Measurements from ENCODE around the gene CLDN7. TPM values are rescaled to one million over a fixed set of nuclear protein-coding genes. Genes with fewer than 3 reads are reported as not detected.

CLDN7 gene
- total RNA-seq, 1 donor from 2014 or later, result not detected

DNA sequence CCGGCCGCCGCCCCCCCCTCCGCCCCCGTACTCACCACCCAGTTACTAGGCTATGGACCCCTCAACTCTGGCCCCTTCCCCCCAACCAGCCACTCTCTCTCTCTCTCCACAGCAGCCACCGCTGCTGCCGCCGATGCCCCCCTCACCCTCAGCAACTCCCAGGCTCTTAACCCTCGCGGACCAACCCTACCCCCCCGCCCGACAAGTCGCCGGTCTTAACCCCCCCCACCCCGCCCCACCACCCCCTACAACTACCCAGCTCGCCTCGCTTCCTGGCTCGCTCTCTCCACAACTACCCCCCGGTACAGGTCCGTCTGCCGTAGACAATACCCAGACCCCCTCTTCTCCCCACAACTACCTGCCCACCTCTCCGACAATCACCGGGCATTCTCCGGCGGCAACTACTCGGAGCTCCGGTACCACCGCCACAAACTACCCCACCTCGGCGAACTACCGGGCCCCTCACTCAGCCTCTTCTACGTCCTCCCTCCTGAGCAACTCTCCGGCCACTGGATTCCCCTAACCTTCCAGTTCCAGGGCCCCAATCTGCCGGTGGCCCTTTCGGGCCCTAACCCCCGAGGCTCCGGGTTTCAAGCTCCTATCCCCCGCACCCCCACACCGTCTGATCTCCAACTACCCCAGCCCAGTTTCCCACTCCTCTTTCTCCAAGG is 23.7 kb downstream of the CLDN7 start:
- DNase-seq (ENCODE audit: low read depth), result peak; percentile 25

DNA sequence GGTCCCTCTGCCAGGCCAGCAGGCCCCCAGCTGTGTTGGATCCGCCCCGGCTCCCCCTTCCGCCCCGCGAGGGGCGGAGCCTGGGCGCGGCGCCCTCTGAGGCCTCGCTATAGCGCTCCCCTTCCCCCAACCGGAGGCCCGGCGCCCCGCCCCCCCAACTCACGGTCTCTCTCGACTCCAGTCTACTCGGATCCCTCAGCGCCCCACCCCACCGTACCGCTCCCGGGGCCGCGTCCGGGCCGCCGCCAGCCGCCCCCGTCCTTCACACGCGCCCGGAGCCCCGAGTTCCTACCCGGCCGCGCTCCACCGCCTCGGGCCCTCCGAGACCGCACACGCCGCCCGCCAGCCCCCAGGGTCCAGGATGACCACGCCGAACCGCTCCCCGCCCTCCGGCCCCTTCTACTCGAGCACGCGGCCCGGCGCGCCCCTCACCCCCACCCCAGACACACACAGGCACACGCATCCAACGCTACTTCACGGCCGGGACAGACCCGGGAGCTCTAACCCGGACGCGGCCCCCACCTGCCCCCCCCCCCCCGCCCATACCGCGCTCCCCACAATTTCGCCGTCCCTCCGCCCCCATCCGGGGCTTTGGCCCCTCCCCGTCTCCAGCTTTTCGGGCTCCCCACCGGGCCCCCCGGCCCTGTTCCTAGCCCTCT is 24.4 kb downstream of the CLDN7 start:
- peak; percentile 80 for DNase-seq (ENCODE audit: low read depth)

DNA sequence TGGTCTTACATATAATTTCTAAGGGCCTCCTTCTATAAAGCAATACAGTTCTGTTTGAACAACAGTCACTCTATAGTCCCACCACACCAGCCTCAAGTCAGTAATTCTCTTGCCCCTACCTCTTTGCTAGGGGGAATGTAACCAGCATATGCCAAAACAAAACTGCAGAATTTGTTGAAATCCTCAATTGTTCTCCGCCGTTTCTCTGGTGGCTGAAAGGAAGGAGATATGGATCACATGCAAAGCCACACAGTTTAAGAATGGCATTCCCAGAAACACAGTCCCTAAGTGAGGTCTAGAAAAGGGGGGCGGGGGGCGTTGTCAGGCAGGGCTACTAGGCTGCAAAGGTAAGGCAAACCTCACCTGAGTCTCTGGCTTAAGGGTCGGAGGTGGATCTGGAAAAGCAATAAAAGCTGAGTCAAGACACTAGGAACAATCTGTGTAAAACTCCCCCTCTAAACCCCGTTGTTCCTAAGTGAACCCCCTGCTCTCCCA is 25.0 kb downstream of the CLDN7 start:
- DNase-seq (ENCODE audit: low read depth), result no peak

GRCh38 chr17:7236808-7237207 is 25.5 kb downstream of the CLDN7 start:
- no peak for DNase-seq (ENCODE audit: low read depth)

- DNase-seq (ENCODE audit: low read depth), result no peak
Measured at GRCh38 chr17:7235693-7236665, 26.3 kb downstream of the CLDN7 start.

DNA sequence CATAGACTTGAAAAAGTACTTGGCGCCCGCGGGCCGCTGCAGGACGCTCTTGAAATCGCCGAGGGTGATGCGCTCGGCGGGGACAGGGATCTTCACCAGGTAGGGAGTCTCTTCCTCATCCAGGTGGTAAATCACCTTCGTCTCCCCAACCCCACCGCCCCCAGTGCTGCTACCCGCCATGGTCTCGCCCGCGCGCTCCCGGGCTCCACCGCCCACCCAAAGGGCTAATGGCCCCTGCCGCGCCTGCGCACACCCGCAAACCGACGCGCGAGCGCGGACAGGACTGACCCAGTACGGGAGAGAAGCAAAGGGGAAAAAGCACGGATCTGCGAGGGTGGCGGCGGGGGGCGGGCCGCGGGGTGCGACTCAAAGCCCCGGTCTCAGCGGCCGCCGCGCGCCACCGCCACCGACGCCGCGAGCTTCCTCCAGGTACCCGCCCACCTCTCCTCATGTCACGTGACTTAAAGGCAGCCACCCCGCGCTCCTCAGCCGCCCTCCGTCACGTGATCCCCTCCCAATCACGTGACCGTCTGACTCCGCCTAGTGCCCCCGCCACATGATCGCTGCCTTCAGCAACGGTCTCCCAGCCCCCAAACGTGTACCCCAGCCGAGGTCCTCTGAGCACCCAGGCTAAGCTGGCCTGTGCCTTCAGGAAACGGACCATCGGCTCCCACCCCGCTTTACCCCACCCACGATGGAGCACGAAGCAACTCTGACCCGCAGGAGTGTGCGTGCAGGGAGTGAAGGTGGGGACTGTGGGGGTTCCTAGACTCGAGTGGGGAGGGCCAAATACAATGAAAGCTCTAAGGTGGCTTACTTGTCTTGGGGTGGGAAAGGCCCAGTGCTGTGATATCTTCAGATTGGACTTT is 28.0 kb downstream of the CLDN7 start, which contains the start of gene DVL2:
Gene DVL2 (minus strand): TSS at position 435 of the 869 bp plus-strand sequence. CDS start 255 bp downstream, at position 180.
- DNase-seq (ENCODE audit: low read depth), result peak; percentile 96

- DNase-seq (ENCODE audit: low read depth), result no peak
Measured at GRCh38 chr17:7233701-7234082, 28.6 kb downstream of the CLDN7 start.

- DNase-seq (ENCODE audit: low read depth), result no peak
Measured at GRCh38 chr17:7232114-7232513, 30.2 kb downstream of the CLDN7 start.

GRCh38 chr17:7229504-7229903 is 32.8 kb downstream of the CLDN7 start:
- no peak for DNase-seq (ENCODE audit: low read depth)

DNA sequence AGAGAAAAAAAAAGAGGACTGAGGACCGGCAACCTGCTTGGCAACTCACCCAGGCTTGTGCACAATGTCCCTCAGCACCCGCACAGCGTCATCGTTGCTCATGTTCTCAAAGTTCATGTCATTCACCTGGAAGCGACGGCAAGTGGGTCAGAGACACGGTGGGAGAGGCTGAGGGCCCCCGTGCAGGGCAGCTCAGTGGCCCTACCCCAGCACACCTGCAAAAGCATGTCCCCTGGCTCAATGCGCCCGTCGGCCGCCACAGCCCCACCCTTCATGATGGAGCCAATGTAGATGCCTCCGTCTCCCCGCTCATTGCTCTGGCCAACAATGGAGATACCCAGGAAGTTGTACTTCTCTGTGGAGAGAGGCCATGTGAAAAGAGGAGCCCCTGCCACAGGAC is 33.4 kb downstream of the CLDN7 start:
- no peak for DNase-seq (ENCODE audit: low read depth)

- no peak for DNase-seq (ENCODE audit: low read depth)
Measured at GRCh38 chr17:7226721-7227710, 35.3 kb downstream of the CLDN7 start.

GRCh38 chr17:7225711-7226331 is 36.5 kb downstream of the CLDN7 start:
- DNase-seq (ENCODE audit: low read depth), result peak; percentile 76

DNA sequence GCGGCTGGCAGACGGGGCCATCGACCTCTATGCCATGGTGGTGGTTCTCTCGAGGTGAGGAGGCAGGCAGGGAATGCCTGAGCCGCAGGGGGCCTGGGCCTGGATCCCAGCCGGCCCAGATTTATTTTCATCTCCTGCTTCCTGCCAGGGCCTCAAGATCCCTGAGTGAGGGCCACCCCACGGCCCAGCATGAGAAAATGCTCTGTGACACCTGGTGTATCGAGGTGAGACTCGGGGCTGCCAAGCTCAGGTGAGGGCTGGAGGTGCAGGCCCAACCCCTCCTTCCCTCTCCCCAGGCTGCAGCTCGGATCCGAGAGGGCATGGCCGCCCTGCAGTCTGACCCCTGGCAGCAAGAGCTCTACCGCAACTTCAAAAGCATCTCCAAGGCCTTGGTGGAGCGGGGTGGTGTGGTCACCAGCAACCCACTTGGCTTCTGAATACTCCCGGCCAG is 37.6 kb downstream of the CLDN7 start:
- DNase-seq (ENCODE audit: low read depth), result no peak

GRCh38 chr17:7224110-7224509 is 38.2 kb downstream of the CLDN7 start:
- peak; percentile 90 for DNase-seq (ENCODE audit: low read depth)

DNA sequence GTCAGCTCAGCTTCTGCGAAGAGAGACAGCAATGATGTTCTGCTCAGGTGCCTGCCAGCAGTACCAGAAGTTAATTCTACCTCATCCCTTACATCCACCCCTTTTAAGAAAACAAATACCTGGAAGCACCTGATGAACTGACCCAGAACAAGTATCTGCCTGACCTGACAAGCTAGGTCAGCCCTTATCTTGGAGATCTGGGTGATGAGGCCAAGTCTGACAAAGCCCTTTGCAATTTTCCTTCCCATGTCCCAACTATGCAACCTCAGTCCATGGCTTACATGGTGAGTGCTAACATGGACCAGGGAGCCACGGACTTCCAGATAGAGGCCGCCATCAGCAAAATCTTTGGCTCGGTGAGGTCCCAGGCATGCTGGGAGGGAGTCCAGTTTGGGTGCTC is 38.9 kb downstream of the CLDN7 start:
- DNase-seq (ENCODE audit: low read depth), result peak; percentile 31

DNA sequence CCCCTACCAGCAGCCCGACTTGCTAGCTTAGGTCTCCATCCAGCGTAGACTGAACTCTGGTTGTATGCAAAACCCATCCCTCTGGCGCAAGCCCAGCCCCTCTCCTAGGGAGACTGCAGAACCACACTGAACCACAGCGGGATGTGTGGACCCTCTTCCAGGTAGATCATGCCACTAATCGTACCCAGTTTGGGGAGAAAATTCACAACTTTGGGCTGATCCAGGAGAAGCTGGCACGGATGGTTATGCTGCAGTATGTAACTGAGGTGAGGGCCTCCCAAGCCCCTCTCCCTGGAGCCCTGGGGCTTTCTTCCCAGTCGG is 39.3 kb downstream of the CLDN7 start:
- DNase-seq (ENCODE audit: low read depth), result no peak

DNA sequence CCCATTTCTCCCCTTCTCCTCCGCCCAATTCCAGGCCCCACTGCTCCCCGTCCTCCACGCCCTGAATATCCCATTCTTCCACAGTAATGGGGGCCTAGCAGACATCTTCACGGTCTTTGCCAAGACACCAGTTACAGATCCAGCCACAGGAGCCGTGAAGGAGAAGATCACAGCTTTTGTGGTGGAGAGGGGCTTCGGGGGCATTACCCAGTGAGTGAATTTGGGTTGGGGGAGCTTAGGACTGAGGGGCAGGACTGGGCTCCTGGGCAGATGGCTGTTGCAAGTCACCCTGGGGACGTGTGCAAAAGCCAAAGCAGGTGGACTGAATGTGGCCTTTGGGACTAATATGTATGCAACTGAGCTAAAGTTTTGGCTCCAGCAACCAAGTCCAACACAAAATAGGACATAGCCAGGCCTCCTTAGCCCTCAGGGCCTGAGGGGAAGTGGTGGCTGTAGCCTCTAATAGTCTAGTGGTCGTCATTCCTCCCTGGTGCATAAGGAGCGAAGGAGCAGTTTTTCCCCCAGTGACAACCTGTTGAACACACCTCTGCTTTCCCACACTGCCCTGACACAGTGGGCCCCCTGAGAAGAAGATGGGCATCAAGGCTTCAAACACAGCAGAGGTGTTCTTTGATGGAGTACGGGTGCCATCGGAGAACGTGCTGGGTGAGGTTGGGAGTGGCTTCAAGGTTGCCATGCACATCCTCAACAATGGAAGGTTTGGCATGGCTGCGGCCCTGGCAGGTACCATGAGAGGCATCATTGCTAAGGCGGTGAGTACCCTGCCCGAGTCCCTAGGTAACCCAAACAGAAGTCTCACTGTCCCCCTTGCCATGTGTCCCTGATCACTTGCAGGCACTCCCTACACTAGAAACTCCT is 39.9 kb downstream of the CLDN7 start:
- peak; percentile 9 for DNase-seq (ENCODE audit: low read depth)

All from myocyte (in vitro differentiated cells).